ACC112 (cell line): Measurements from ENCODE around the gene DNAH9.

ENCODE experiments used
- H2AFZ ChIP-seq: fragments of 200-600 bp; sonication (generic); one replicate; pipeline ENCODE4 v1.6.0; 2017; ENCODE audit warnings: antibody characterized with exemption, low read length; ENCODE audit not compliant: unreplicated experiment
- H3K27ac ChIP-seq: fragments of 200-600 bp; sonication (generic); 2 replicates; pipeline ENCODE4 v1.5.1; 2014; ENCODE audit warnings: low read depth, mild to moderate bottlenecking, antibody characterized with exemption, low read length, moderate library complexity
- H3K27me3 ChIP-seq: fragments of 200-600 bp; sonication (generic); 2 replicates; pipeline ENCODE4 v1.6.1; 2014; ENCODE audit warnings: mild to moderate bottlenecking, antibody characterized with exemption, low read length, moderate library complexity, mixed read lengths; ENCODE audit not compliant: insufficient read depth
- H3K36me3 ChIP-seq: fragments of 200-600 bp; sonication (generic); 2 replicates; pipeline ENCODE4 v1.6.1; 2016; ENCODE audit warnings: mild to moderate bottlenecking, antibody characterized with exemption, low read length, moderate library complexity, mixed read lengths; ENCODE audit not compliant: insufficient read depth
- H3K4me1 ChIP-seq: fragments of 200-600 bp; sonication (generic); one replicate; pipeline ENCODE4 v1.6.1; 2016; ENCODE audit warnings: low read length, mixed read lengths; ENCODE audit not compliant: insufficient read depth, unreplicated experiment, control insufficient read depth
- H3K4me3 ChIP-seq: fragments of 200-600 bp; sonication (generic); 2 replicates; pipeline ENCODE4 v1.5.1; 2014; ENCODE audit warnings: mild to moderate bottlenecking, low read depth, low read length
- H3K79me2 ChIP-seq: fragments of 200-600 bp; sonication (generic); one replicate; pipeline ENCODE4 v1.6.0; 2016; ENCODE audit warnings: low read length; ENCODE audit not compliant: control insufficient read depth, unreplicated experiment, insufficient read depth

The DNAH9 gene

GRCh38 chr17:11719203-11719602 is 120.9 kb downstream of the DNAH9 start:
- Histone ChIP-seq H3K27ac (no peak overlapping the region), H3K27me3 (no peaks in the 10 kb centered on the region), H3K4me1 (no peaks in the 10 kb centered on the region), H3K4me3 (no peak overlapping the region), H3K79me2 (no peaks in the 10 kb centered on the region), H2AFZ (no peak overlapping the region), H3K36me3 (no peaks in the 10 kb centered on the region)

GRCh38 chr17:11719856-11720255 is 121.6 kb downstream of the DNAH9 start:
- Histone ChIP-seq H3K27ac (no peak overlapping the region), H3K27me3 (no peaks in the 10 kb centered on the region), H2AFZ (no peak overlapping the region), H3K4me3 (no peak overlapping the region), H3K36me3 (no peaks in the 10 kb centered on the region), H3K4me1 (no peaks in the 10 kb centered on the region), H3K79me2 (no peaks in the 10 kb centered on the region)

DNA sequence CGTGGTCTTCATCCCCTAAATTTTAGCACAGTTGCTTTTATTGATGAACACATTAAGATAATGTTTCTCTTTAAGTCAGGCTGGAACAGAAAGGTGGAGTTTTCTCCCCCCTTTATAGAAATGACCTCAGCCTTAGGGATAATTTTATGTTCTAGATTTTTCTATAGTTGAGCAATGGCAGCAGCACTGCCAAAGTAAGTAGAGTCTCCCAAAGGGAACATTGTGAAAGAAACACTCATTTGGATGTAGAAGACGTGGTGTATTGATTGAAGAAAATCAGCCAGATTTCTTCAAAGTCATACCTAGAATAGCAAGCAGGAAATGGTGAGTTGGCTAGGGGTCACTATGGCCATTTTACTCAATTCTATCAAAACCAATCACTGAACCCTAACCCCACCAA is 122.5 kb downstream of the DNAH9 start:
- no peaks in the 10 kb centered on the region for H3K79me2 ChIP-seq
- no peak overlapping the region for H3K4me3 ChIP-seq
- no peaks in the 10 kb centered on the region for H3K27me3 ChIP-seq
- no peaks in the 10 kb centered on the region for H3K36me3 ChIP-seq
- no peaks in the 10 kb centered on the region for H3K4me1 ChIP-seq
- H2AFZ ChIP-seq, result no peak overlapping the region
- no peak overlapping the region for H3K27ac ChIP-seq

- Histone ChIP-seq H3K4me1 (no peaks in the 10 kb centered on the region), H3K27me3 (no peaks in the 10 kb centered on the region), H3K36me3 (no peaks in the 10 kb centered on the region), H3K4me3 (no peak overlapping the region), H3K27ac (no peak overlapping the region), H3K79me2 (no peaks in the 10 kb centered on the region), H2AFZ (no peak overlapping the region)
Measured at GRCh38 chr17:11730747-11731146, 132.5 kb downstream of the DNAH9 start.

DNA sequence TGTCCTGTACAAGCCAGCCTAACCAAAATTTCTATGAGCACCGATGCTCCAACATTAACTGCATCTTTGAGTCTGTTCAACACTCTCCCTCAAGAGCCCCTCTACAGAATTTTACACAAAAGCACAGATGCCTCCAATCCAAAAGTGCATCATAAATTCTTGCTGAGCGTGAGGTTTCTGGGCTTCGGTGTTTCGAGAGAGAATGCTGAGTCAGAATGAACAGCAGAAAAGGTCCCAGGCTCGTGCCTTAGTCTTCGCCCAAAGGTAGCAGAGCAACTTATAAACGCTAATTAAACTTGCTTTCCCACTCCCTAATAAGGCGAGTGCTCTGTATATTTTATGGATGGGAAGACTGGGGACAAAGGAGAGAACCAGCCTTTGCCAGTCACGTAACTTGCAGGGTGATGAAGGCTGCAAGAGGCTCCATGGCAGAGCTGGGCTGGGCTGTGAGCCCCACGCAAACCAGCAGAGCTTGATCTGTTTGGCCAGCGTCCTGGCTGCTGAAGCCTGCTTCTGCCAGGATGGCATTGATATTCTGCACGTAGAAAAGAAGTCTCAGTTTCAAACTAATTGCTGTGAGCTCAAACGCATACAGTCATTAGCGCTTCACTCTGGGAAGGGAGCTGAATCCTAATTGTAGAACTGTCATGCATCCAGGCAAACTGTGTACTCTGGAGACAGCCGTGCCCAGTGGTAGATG is 138.5 kb downstream of the DNAH9 start:
- Histone ChIP-seq H3K27ac (no peak overlapping the region), H3K36me3 (no peaks in the 10 kb centered on the region), H3K4me1 (no peaks in the 10 kb centered on the region), H3K4me3 (no peak overlapping the region), H2AFZ (no peak overlapping the region), H3K79me2 (no peaks in the 10 kb centered on the region), H3K27me3 (no peaks in the 10 kb centered on the region)

DNA sequence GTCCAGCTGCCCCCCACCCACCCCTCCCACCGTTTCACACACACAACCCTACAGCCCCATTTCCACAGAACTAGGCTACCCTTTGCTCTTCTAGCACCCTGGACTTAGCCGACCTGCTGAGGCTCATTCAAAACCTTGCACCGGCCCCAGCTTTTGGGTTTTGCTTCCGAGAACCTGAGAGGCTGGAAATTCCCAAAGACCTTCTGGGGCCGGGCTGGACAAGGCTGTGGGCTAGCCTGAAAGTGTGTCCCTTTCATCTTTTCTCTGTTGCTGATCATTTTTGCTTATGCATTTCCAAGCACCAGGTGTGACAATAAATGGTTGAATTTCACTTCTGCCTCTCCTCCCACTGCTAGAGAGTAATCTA is 139.0 kb downstream of the DNAH9 start:
- Histone ChIP-seq H3K27me3 (no peaks in the 10 kb centered on the region), H3K27ac (no peak overlapping the region), H3K79me2 (no peaks in the 10 kb centered on the region), H3K4me1 (no peaks in the 10 kb centered on the region), H3K4me3 (no peak overlapping the region), H2AFZ (no peak overlapping the region), H3K36me3 (no peaks in the 10 kb centered on the region)

DNA sequence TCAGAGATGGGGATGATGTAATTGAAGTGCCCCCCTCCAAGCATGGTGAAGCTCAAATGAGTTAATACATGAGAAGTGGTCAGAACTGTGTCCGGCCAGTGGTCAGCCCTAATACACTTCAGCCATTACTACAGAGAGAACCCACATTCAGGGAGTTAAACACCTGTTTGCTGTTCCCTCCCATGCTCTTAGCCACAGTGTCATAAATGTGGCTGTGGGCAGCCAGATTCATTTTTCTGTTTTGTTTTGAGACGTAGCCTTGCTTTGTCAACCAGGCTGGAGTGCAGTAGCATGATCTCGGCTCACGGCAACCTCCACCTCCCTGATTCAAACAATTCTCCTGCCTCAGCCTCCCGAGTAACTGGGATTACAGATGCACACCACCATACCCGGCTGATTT is 139.9 kb downstream of the DNAH9 start:
- Histone ChIP-seq H3K36me3 (no peaks in the 10 kb centered on the region), H2AFZ (no peak overlapping the region), H3K27ac (no peak overlapping the region), H3K27me3 (no peaks in the 10 kb centered on the region), H3K4me1 (no peaks in the 10 kb centered on the region), H3K4me3 (no peak overlapping the region), H3K79me2 (no peaks in the 10 kb centered on the region)

- no peak overlapping the region for H2AFZ ChIP-seq
- no peaks in the 10 kb centered on the region for H3K79me2 ChIP-seq
- H3K4me3 ChIP-seq, result no peak overlapping the region
- no peak overlapping the region for H3K27ac ChIP-seq
- no peaks in the 10 kb centered on the region for H3K27me3 ChIP-seq
- no peaks in the 10 kb centered on the region for H3K36me3 ChIP-seq
- no peaks in the 10 kb centered on the region for H3K4me1 ChIP-seq
Measured at GRCh38 chr17:11739351-11739750, 141.1 kb downstream of the DNAH9 start.

DNA sequence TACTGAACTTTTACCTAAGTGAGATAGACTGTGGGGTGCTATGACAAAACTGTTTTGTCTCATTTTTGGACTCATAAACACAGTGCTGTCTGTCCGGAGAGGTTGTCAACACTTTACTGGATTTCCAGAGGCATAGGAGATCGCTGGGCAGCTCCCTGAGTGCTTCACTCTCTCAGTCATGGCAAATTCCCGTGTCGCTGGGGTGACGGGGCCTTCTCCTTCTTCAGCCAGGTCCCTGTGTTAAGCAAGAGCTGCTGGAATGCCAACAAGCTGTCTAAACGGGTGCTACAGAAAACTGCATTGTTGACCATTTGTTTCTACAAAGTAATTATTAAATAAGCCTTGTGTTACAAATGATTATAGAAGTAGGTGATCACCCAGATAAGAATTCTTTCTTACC is 141.6 kb downstream of the DNAH9 start:
- no peaks in the 10 kb centered on the region for H3K79me2 ChIP-seq
- no peak overlapping the region for H2AFZ ChIP-seq
- no peaks in the 10 kb centered on the region for H3K4me1 ChIP-seq
- no peak overlapping the region for H3K27ac ChIP-seq
- H3K27me3 ChIP-seq, result no peaks in the 10 kb centered on the region
- no peak overlapping the region for H3K4me3 ChIP-seq
- H3K36me3 ChIP-seq, result no peaks in the 10 kb centered on the region

DNA sequence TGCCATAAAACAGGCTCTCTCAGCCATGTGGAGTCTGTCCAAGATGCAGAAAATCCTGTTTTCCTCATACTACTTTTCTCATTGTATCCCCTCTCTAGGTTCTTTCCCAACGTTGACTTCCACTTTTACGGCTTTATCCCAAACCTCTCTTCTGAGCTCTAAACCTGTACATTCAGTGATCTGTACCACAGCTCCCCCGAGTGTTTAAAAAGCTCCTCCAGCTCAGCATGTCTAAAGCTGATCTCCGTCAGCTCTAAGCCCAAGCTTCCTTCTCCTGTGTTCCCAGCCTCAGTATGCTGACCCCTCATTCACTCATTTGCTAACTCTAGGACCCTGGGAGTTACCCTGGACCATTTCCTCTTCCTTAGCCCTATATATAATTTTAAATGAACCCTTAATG is 144.6 kb downstream of the DNAH9 start:
- Histone ChIP-seq H2AFZ (no peak overlapping the region), H3K36me3 (no peaks in the 10 kb centered on the region), H3K27ac (no peak overlapping the region), H3K4me3 (no peak overlapping the region), H3K27me3 (no peaks in the 10 kb centered on the region), H3K4me1 (no peaks in the 10 kb centered on the region), H3K79me2 (no peaks in the 10 kb centered on the region)

- no peaks in the 10 kb centered on the region for H3K4me1 ChIP-seq
- no peak overlapping the region for H3K27ac ChIP-seq
- H3K79me2 ChIP-seq, result no peaks in the 10 kb centered on the region
- no peak overlapping the region for H3K4me3 ChIP-seq
- H3K36me3 ChIP-seq, result no peaks in the 10 kb centered on the region
- H3K27me3 ChIP-seq, result no peaks in the 10 kb centered on the region
- H2AFZ ChIP-seq, result no peak overlapping the region
Measured at GRCh38 chr17:11744696-11745095, 146.4 kb downstream of the DNAH9 start.
